PC-9 (cell line): ENCODE data around the gene NOP56. TPM values are rescaled to one million over a fixed set of nuclear protein-coding genes. Genes with fewer than 3 reads are reported as not detected.
A peak's percentile ranks its signal among the peaks of the same experiment; 100 is the strongest.

Experiments used
- Bru-seq: library from RNA; stranded (reverse); fragments of 400-500 nt; gene quantifications from one replicate; lab custom pipeline; 2021; lab: Mats Ljungman, UMichigan
- BruChase-seq, 2 experiments: library from RNA; stranded (reverse); fragments of 400-500 nt; gene quantifications; one replicate each; lab custom pipeline; 2021; lab: Mats Ljungman, UMichigan
- BruUV-seq: library from RNA; stranded (reverse); fragments of 400-500 nt; replicated peaks from 2 replicates; lab custom pipeline; 2021; lab: Mats Ljungman, UMichigan
- CTCF ChIA-PET: fragments of 300-600 bp; sonication (Branson Sonifier 250); formaldehyde crosslinking; loops from one replicate; lab custom pipeline; 2022; ENCODE audit warnings: antibody characterized with exemption; lab: Charles Lee
- POLR2A ChIA-PET: fragments of 300-600 bp; sonication (Branson Sonifier 250); formaldehyde crosslinking; loops from one replicate; lab custom pipeline; 2022; ENCODE audit warnings: antibody characterized with exemption; ENCODE audit not compliant: unreplicated experiment; lab: Charles Lee
- DNase-seq, 2 experiments: peaks; one replicate each; pipeline versions ENCODE4 v3.0.0 to v3.0.0-alpha.2; 2015 to 2022; ENCODE audit warnings: mixed read lengths in 1 of 2
- H2AFZ ChIP-seq: fragments of 200-600 bp; sonication (generic); 2 replicates; pipeline ENCODE4 v1.8.1; 2017; ENCODE audit warnings: antibody characterized with exemption
- H3F3A ChIP-seq: fragments of 200-600 bp; sonication (generic); 2 replicates; pipeline ENCODE4 v1.8.1; 2017; ENCODE audit warnings: antibody characterized with exemption, mild to moderate bottlenecking, low read depth; ENCODE audit not compliant: insufficient read depth
- H3K27ac ChIP-seq: fragments of 200-600 bp; sonication (generic); 2 replicates; pipeline ENCODE4 v1.6.1; 2016; ENCODE audit warnings: mixed run types
- H3K27me3 ChIP-seq: fragments of 200-600 bp; sonication (generic); 2 replicates; pipeline ENCODE4 v1.6.1; 2016; ENCODE audit warnings: low read depth, mixed run types; ENCODE audit not compliant: insufficient read depth
- H3K36me3 ChIP-seq: fragments of 200-600 bp; sonication (generic); 2 replicates; pipeline ENCODE4 v1.6.1; 2016; ENCODE audit warnings: low read depth, mixed run types
- H3K4me1 ChIP-seq: fragments of 200-600 bp; sonication (generic); replicated peaks from 2 replicates; pipeline ENCODE4 v1.6.1; 2016; ENCODE audit warnings: mixed run types; ENCODE audit not compliant: insufficient read depth
- H3K4me2 ChIP-seq: fragments of 200-600 bp; sonication (generic); 2 replicates; pipeline ENCODE4 v1.6.1; 2017; ENCODE audit warnings: mixed run types
- H3K4me3 ChIP-seq: fragments of 200-600 bp; sonication (generic); 2 replicates; pipeline ENCODE4 v1.6.1; 2016; ENCODE audit warnings: mixed run types
- H3K79me2 ChIP-seq: fragments of 200-600 bp; sonication (generic); 2 replicates; pipeline ENCODE4 v1.6.1; 2017; ENCODE audit warnings: low read depth, mixed run types
- H3K9me2 ChIP-seq: fragments of 200-600 bp; sonication (generic); 2 replicates; pipeline ENCODE4 v1.8.1; 2017; ENCODE audit warnings: mild to moderate bottlenecking; ENCODE audit not compliant: insufficient read depth
- H3K9me3 ChIP-seq: fragments of 200-600 bp; sonication (generic); 2 replicates; pipeline ENCODE4 v1.8.1; 2016; ENCODE audit warnings: low read depth; ENCODE audit not compliant: insufficient read depth
- H4K20me1 ChIP-seq: fragments of 200-600 bp; sonication (generic); 2 replicates; pipeline ENCODE4 v1.8.1; 2017; ENCODE audit not compliant: insufficient read depth
- EZH2 ChIP-seq: fragments of 200-600 bp; sonication (generic); IDR thresholded peaks from 2 replicates; pipeline ENCODE4 v1.8.0; 2017; ENCODE audit warnings: antibody characterized with exemption, low read depth
- intact Hi-C: fragments of 100-400 bp; cut with micrococcal nuclease; formaldehyde crosslinking; loops from one replicate; pipeline ENCODE4 v1.10.0; 2022; ENCODE audit not compliant: unreplicated experiment
- long read RNA-seq: library from polyadenylated mRNA; stranded (forward); transcript quantifications from one replicate; pipeline ENCODE4 v2.0.0, GENCODE V29; 2022
- total RNA-seq: library from RNA; stranded (reverse); gene quantifications from 2 replicates; pipeline ENCODE4 v1.2.3, GENCODE V29; 2021
- TF ChIP-seq, protein P1 (sequence below): fragments of 200-600 bp; sonication (generic); conservative IDR thresholded peaks from 2 replicates; pipeline ENCODE4 v1.6.1; 2017; ENCODE audit warnings: mixed run types, antibody characterized with exemption, mild to moderate bottlenecking, moderate library complexity

The NOP56 gene, protein sequence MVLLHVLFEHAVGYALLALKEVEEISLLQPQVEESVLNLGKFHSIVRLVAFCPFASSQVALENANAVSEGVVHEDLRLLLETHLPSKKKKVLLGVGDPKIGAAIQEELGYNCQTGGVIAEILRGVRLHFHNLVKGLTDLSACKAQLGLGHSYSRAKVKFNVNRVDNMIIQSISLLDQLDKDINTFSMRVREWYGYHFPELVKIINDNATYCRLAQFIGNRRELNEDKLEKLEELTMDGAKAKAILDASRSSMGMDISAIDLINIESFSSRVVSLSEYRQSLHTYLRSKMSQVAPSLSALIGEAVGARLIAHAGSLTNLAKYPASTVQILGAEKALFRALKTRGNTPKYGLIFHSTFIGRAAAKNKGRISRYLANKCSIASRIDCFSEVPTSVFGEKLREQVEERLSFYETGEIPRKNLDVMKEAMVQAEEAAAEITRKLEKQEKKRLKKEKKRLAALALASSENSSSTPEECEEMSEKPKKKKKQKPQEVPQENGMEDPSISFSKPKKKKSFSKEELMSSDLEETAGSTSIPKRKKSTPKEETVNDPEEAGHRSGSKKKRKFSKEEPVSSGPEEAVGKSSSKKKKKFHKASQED
- 194 and 210 TPM in 2 replicates for total RNA-seq
- Bru-seq, nascent RNA: percentile 97 among the genes with signal in this experiment
- BruChase-seq, experiment 1, labeled RNA remaining after a 2-hour chase: percentile 97 among the genes with signal in this experiment
- BruChase-seq, experiment 2, labeled RNA remaining after a 6-hour chase: percentile 98 among the genes with signal in this experiment
- long read RNA-seq, transcript NOP56-201 (12 exons, 2,400 nt): major isoform, 49 of 63 reads
- long read RNA-seq, partial matches to known transcripts: 3 of 63 reads
- long read RNA-seq, other reads (novel, unspliced or antisense): 6 of 63 reads

DNA sequence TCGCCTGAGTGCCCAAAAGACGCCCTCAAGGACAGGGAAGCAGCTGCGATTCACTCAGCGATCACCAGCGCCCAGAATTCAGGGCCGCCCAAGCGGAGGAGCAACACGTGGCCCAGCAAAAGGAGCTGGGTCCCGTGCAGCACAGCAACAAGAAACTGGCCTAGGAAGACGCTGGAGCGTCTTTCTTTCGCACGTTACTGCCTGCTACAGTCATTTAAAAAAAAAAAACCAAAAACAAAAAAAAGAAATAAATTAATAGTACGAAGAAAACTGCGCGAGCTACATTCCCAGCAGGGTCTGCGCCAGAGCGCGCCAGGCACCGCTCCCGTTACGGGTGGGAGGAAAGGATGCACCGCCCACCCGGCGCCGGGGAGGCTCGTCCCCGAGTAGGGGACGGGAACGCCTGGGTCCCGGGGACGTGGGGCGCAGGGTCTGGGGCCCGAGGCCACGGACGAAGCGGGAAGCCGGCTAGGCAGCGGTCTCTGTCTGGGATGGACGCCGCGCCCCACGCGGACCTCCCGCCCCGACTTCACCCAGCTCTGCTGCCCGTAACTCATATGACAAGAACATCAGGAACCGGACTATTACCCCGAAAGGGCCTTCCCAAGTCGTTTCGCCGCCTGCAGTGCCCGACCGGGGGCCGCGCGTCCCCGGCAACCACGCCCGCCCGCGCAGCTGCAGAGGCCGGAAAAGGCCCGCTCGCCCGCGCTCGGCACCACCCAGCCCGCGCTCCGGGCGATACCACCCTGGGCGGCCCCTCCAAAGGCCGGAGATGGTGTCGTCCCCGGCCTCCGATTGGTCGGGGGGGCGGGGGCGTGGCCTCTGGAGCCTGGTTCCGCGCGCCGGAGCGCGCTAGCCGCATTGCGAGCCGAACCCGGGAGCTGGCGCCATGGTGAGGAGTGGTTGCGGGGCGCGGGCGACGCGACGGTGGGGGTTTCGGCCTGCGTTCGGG lies at the start of gene NOP56:
NOP56 (plus strand) TSS at position 861 of the 952 bp plus-strand sequence; CDS start at position 890, 29 bp downstream.
- intact Hi-C loops: no loop called here
- Histone ChIP-seq H3K9me3 (no peaks in the 10 kb centered on the region), H3K79me2 (peaks cover 66% of the 10 kb centered on the region), H3K4me2 (peak within 1 kb of the TSS; percentile 99), H3K27ac (peak within 1 kb of the TSS; percentile 64), H3K4me3 (peak within 1 kb of the TSS; percentile 94), H3K36me3 (peaks cover 40% of the 10 kb centered on the region), H3K9me2 (no peaks in the 10 kb centered on the region), H3K4me1 (peaks cover 22% of the 10 kb centered on the region), H3F3A (peaks cover 55% of the 10 kb centered on the region), H3K27me3 (no peaks in the 10 kb centered on the region), H4K20me1 (peaks cover 41% of the 10 kb centered on the region), H2AFZ (peak within 1 kb of the TSS; percentile 88)
- no peak for TF ChIP-seq EZH2
- TF ChIP-seq, protein P1, sequence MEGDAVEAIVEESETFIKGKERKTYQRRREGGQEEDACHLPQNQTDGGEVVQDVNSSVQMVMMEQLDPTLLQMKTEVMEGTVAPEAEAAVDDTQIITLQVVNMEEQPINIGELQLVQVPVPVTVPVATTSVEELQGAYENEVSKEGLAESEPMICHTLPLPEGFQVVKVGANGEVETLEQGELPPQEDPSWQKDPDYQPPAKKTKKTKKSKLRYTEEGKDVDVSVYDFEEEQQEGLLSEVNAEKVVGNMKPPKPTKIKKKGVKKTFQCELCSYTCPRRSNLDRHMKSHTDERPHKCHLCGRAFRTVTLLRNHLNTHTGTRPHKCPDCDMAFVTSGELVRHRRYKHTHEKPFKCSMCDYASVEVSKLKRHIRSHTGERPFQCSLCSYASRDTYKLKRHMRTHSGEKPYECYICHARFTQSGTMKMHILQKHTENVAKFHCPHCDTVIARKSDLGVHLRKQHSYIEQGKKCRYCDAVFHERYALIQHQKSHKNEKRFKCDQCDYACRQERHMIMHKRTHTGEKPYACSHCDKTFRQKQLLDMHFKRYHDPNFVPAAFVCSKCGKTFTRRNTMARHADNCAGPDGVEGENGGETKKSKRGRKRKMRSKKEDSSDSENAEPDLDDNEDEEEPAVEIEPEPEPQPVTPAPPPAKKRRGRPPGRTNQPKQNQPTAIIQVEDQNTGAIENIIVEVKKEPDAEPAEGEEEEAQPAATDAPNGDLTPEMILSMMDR: no peak
- CTCF ChIA-PET: interaction anchor here (0.6 to 0.7 kb wide), 3 partner anchors 180 to 498 kb away, joined by 3 to 4 read pairs (median 3); no protein-coding TSS in a partner anchor
- peak; percentile 74 to 98 for DNase-seq
- POLR2A ChIA-PET: interaction anchor here (0.5 to 2.1 kb wide), 9 partner anchors 12 to 434 kb away, joined by 4 to 28 read pairs (median 7); partner anchors contain the start of genes IDH3B and SNRPB
- TSS peak; percentile 86 for BruUV-seq

DNA sequence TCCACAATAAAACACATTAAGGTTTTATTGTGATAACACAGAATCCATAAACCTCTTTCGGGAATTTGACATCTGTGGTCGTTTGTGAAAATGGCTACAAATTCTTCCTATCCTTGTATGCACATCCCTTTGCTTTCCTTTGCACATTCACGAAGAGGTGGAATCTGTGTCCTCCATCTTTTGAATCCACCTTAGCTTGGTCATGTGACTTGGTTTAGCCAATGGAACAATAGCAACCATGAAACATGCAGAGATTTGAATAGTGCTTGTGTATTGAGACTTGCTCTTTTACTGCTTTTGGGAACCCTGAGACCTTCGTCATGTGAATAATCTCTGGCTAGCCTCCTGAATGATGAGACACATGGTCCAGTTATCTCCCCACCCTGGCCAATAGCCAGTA lies 49.7 kb upstream of the NOP56 start:
- DNase-seq: no peak
- intact Hi-C loops: no loop called here
- BruUV-seq: no TSS peak
- peaks cover 12% of the 10 kb centered on the region; the same call in 1 of the 2 replicates for H3K4me1 ChIP-seq
- ChIA-PET CTCF (no interaction called here), POLR2A (no interaction called here)
- no peak overlapping the region for H2AFZ ChIP-seq
- no peaks in the 10 kb centered on the region for H3F3A ChIP-seq
- H3K27me3 ChIP-seq: no peaks in the 10 kb centered on the region
- H3K27ac ChIP-seq: no peak overlapping the region
- H3K36me3 ChIP-seq: no peaks in the 10 kb centered on the region
- TF ChIP-seq, protein P1: no peak
- no peak for TF ChIP-seq EZH2
- peaks cover 9% of the 10 kb centered on the region; the same call in 1 of the 2 replicates for H3K9me3 ChIP-seq
- H4K20me1 ChIP-seq: no peaks in the 10 kb centered on the region
- peak overlapping the region; percentile 16; the same call in 1 of the 2 replicates for H3K4me2 ChIP-seq
- no peaks in the 10 kb centered on the region for H3K79me2 ChIP-seq
- H3K9me2 ChIP-seq: no peaks in the 10 kb centered on the region; the same call in 1 of the 2 replicates
- no peak overlapping the region for H3K4me3 ChIP-seq
